Neural progenitor cell (in vitro differentiated cells): ENCODE data around the gene CTXN1. TPM values are rescaled to one million over a fixed set of nuclear protein-coding genes. Genes with fewer than 3 reads are reported as not detected.

ENCODE experiments used
- DNase-seq: peaks from one replicate; pipeline ENCODE4 v3.0.0-alpha.2; 2016; ENCODE audit warnings: low spot score
- H2AFZ ChIP-seq: fragments of 200-600 bp; sonication (generic); replicated peaks from 2 replicates; pipeline ENCODE4 v1.6.1; 2016; ENCODE audit warnings: antibody characterized with exemption
- H3F3A ChIP-seq: fragments of 200-600 bp; sonication (generic); 2 replicates; pipeline ENCODE4 v1.6.1; 2016; ENCODE audit warnings: antibody characterized with exemption, low read depth
- H3K27ac ChIP-seq: fragments of 200-600 bp; sonication (generic); 2 replicates; pipeline ENCODE4 v1.5.1; 2016; ENCODE audit warnings: mild to moderate bottlenecking
- H3K27me3 ChIP-seq: fragments of 200-600 bp; sonication (generic); 2 replicates; pipeline ENCODE4 v1.6.1; 2016; ENCODE audit warnings: mild to moderate bottlenecking, moderate library complexity
- H3K36me3 ChIP-seq: fragments of 200-600 bp; sonication (generic); 2 replicates; pipeline ENCODE4 v1.5.1; 2016
- H3K4me1 ChIP-seq: fragments of 200-600 bp; sonication (generic); 2 replicates; pipeline ENCODE4 v1.6.1; 2016; ENCODE audit warnings: mixed run types
- H3K4me2 ChIP-seq: fragments of 200-600 bp; sonication (generic); 2 replicates; pipeline ENCODE4 v1.6.1; 2016
- H3K4me3 ChIP-seq: fragments of 200-600 bp; sonication (generic); 2 replicates; pipeline ENCODE4 v1.5.1; 2016
- H3K79me2 ChIP-seq: fragments of 200-600 bp; sonication (generic); 2 replicates; pipeline ENCODE4 v1.6.1; 2016; ENCODE audit warnings: low read depth
- H3K9ac ChIP-seq: fragments of 200-600 bp; sonication (generic); 2 replicates; pipeline ENCODE4 v1.6.1; 2016
- H3K9me3 ChIP-seq: fragments of 200-600 bp; sonication (generic); 2 replicates; pipeline ENCODE4 v1.5.1; 2016; ENCODE audit warnings: low read depth
- H4K20me1 ChIP-seq: fragments of 200-600 bp; sonication (generic); 2 replicates; pipeline ENCODE4 v1.6.1; 2016; ENCODE audit warnings: low read depth
- H3K27ac Mint-ChIP-seq: 3 replicates; pipeline ENCODE4 v1.8.0; 2021; ENCODE audit warnings: mixed read lengths
- H3K27me3 Mint-ChIP-seq: 2 replicates; pipeline ENCODE4 v1.8.0; 2022; ENCODE audit warnings: low read depth, mild to moderate bottlenecking, inconsistent platforms, moderate library complexity, mixed read lengths; ENCODE audit not compliant: insufficient read depth
- H3K36me3 Mint-ChIP-seq: 3 replicates; pipeline ENCODE4 v1.8.0; 2021; ENCODE audit warnings: mixed read lengths
- H3K4me1 Mint-ChIP-seq: 3 replicates; pipeline ENCODE4 v1.8.0; 2021; ENCODE audit warnings: mixed read lengths
- H3K4me3 Mint-ChIP-seq: 3 replicates; pipeline ENCODE4 v1.8.0; 2021; ENCODE audit warnings: mild to moderate bottlenecking, moderate library complexity, mixed read lengths
- H3K9me3 Mint-ChIP-seq: 3 replicates; pipeline ENCODE4 v1.8.0; 2020; ENCODE audit warnings: mixed read lengths
- EZH2 ChIP-seq: fragments of 200-600 bp; sonication (generic); IDR thresholded peaks from 2 replicates; pipeline ENCODE4 v1.6.1; 2017; ENCODE audit warnings: antibody characterized with exemption, mild to moderate bottlenecking, moderate library complexity
- EZH2phosphoT487 ChIP-seq: fragments of 200-600 bp; sonication (generic); IDR thresholded peaks from 2 replicates; pipeline ENCODE4 v1.6.1; 2017; ENCODE audit warnings: antibody characterized with exemption
- total RNA-seq: library from RNA; depleted of rRNA; stranded (reverse); fragments of >200 nt; gene quantifications from 2 replicates; pipeline ENCODE4 v1.2.3, GENCODE V29; 2015; ENCODE audit warnings: low replicate concordance
- TF ChIP-seq, protein P1 (sequence below): fragments of 200-600 bp; sonication (generic); IDR thresholded peaks from 2 replicates; pipeline ENCODE4 v1.5.1; 2017; ENCODE audit warnings: antibody characterized with exemption, mild to moderate bottlenecking

CTXN1 gene
- total RNA-seq, 1 donor from 2014 or later = 3.7 TPM

DNA sequence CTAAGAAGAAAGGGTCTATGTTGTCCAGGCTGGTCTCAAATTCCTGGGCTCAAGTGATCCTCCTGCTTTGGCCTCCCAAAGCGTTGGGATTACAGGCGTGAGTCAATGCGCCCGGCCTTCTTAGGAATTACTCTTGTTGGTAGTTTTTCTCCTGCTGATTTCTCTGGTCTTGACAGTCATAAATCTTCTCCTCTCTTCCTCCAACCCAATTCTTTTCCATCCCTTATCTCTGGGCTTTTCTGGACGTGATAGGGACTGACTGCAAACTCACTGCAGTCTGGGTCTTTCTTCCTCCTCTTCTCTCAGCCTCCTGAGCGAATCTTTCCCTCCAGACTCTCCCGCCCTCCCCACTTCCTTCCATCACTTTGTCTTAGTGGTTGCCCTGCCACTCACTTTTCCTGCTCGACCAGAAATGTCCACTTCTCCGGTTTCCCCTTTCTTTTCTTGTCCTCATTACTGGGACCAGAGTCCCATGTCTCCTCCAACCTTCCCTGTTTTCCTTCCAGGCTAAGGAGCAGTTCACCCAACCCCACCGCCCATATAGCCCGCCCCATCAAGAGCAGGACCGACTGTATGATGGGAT, 39.4 kb upstream of the CTXN1 start:
- Histone ChIP-seq H3K4me3 (no peak overlapping the region), H4K20me1 (peaks cover 33% of the 10 kb centered on the region), H3K4me1 (no peaks in the 10 kb centered on the region), H3K27ac (no peak overlapping the region), H2AFZ (no peak overlapping the region), H3K79me2 (peaks cover 13% of the 10 kb centered on the region), H3K4me2 (no peak overlapping the region), H3K36me3 (peaks cover 4% of the 10 kb centered on the region), H3K9ac (no peak overlapping the region), H3F3A (peaks cover 22% of the 10 kb centered on the region), H3K9me3 (no peaks in the 10 kb centered on the region), H3K27me3 (no peaks in the 10 kb centered on the region)
- Mint-ChIP-seq H3K36me3 (peaks cover 25% of the 10 kb centered on the region), H3K27me3 (no peaks in the 10 kb centered on the region), H3K9me3 (no peaks in the 10 kb centered on the region), H3K27ac (no peak overlapping the region), H3K4me1 (no peaks in the 10 kb centered on the region), H3K4me3 (no peak overlapping the region)
- TF ChIP-seq, protein P1, sequence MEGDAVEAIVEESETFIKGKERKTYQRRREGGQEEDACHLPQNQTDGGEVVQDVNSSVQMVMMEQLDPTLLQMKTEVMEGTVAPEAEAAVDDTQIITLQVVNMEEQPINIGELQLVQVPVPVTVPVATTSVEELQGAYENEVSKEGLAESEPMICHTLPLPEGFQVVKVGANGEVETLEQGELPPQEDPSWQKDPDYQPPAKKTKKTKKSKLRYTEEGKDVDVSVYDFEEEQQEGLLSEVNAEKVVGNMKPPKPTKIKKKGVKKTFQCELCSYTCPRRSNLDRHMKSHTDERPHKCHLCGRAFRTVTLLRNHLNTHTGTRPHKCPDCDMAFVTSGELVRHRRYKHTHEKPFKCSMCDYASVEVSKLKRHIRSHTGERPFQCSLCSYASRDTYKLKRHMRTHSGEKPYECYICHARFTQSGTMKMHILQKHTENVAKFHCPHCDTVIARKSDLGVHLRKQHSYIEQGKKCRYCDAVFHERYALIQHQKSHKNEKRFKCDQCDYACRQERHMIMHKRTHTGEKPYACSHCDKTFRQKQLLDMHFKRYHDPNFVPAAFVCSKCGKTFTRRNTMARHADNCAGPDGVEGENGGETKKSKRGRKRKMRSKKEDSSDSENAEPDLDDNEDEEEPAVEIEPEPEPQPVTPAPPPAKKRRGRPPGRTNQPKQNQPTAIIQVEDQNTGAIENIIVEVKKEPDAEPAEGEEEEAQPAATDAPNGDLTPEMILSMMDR = no peak
- TF ChIP-seq EZH2phosphoT487 (no peak), EZH2 (no peak)
- no peak for DNase-seq

DNA sequence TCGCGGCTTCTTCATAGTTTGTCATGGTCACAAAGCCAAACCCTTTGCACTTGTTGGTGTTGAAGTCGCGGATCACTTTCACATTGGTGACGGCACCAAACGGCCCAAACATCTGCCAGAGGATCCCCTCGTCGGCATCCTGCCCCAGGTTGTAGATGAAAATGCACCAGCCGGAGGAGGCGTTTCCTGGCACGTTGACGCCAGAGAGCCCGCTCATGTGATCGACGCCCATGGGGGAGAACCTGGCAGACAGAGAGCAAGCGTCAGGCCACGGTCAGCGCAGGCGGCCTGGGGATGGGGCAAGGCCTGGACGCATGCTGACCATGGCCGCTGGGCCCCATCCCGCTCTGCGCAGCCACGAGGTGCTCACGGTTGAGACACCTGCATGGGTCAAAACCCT, 37.6 kb upstream of the CTXN1 start:
- Mint-ChIP-seq H3K4me1 (no peaks in the 10 kb centered on the region), H3K27me3 (no peaks in the 10 kb centered on the region), H3K9me3 (no peaks in the 10 kb centered on the region), H3K4me3 (no peak overlapping the region), H3K27ac (no peak overlapping the region), H3K36me3 (peaks cover 21% of the 10 kb centered on the region)
- DNase-seq = no peak
- no peaks in the 10 kb centered on the region for H3K27me3 ChIP-seq
- no peak overlapping the region for H3K4me2 ChIP-seq
- H3F3A ChIP-seq = peaks cover 29% of the 10 kb centered on the region
- no peak overlapping the region for H3K27ac ChIP-seq
- TF ChIP-seq, protein P1 = no peak
- TF ChIP-seq EZH2 (no peak), EZH2phosphoT487 (no peak)
- no peak overlapping the region for H3K4me3 ChIP-seq
- peaks cover 4% of the 10 kb centered on the region for H3K36me3 ChIP-seq
- peaks cover 26% of the 10 kb centered on the region for H4K20me1 ChIP-seq
- no peak overlapping the region for H2AFZ ChIP-seq
- H3K9ac ChIP-seq = no peak overlapping the region
- no peaks in the 10 kb centered on the region for H3K79me2 ChIP-seq
- H3K9me3 ChIP-seq = no peaks in the 10 kb centered on the region
- H3K4me1 ChIP-seq = no peaks in the 10 kb centered on the region

DNA sequence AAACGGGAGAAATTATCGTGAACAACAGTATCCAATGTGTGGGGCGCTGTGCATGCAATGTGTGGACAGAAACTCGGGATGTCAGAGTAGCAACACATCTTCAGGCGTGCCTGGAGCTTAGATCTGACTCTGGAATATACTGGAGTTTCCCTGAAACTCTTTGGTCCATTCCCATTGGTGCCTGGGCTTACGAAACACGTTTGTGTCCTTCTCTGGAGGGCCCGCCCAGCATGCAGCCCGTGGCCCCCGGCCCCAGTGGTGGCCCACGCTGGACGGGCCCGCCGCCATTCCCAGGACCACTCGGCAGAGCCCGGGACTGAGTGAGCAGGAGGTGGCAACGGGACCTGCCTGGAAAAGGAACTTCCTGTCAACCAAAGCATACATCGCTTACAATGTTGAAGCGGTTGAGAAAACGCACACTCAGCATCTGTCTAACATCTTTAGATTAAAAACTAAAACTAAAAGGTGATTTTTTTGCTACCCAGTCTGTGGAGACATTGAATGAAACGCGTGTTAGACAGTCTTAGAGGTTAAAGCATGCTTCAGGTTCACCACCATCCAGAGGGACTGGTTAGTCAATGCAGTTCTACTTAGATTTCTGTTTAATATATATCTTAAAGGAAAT, 36.8 kb upstream of the CTXN1 start:
- peaks cover 35% of the 10 kb centered on the region for H3F3A ChIP-seq
- no peak overlapping the region for H2AFZ ChIP-seq
- no peak overlapping the region for H3K9ac ChIP-seq
- no peak overlapping the region for H3K27ac ChIP-seq
- Mint-ChIP-seq H3K4me3 (no peak overlapping the region), H3K27me3 (no peaks in the 10 kb centered on the region), H3K4me1 (no peaks in the 10 kb centered on the region), H3K9me3 (no peaks in the 10 kb centered on the region), H3K36me3 (peaks cover 19% of the 10 kb centered on the region), H3K27ac (no peak overlapping the region)
- TF ChIP-seq, protein P1 = no peak
- TF ChIP-seq EZH2 = no peak
- TF ChIP-seq EZH2phosphoT487 = no peak
- no peaks in the 10 kb centered on the region for H3K9me3 ChIP-seq
- H3K27me3 ChIP-seq = no peaks in the 10 kb centered on the region
- H3K4me1 ChIP-seq = no peaks in the 10 kb centered on the region
- H3K4me3 ChIP-seq = no peak overlapping the region
- no peak for DNase-seq
- peaks cover 22% of the 10 kb centered on the region for H4K20me1 ChIP-seq
- no peaks in the 10 kb centered on the region for H3K79me2 ChIP-seq
- H3K36me3 ChIP-seq = peaks cover 4% of the 10 kb centered on the region
- H3K4me2 ChIP-seq = no peak overlapping the region
